G401 (cell line): ENCODE measurements around the gene DCTPP1. TPM values are rescaled to one million over a fixed set of nuclear protein-coding genes. Genes with fewer than 3 reads are reported as not detected.

Experiments
- DNase-seq: peaks from one replicate; pipeline ENCODE4 v3.0.0-alpha.2; 2015; ENCODE audit warnings: low spot score
- in situ Hi-C: cut with HindIII; loops from 2 replicates; pipeline ENCODE4 v1.10.0; 2016; ENCODE audit warnings: low sequenced_read_pairs, mixed read lengths
- total RNA-seq: library from RNA; depleted of rRNA; stranded (reverse); fragments of >200 nt; shearing (Covaris generic); gene quantifications from 2 replicates; pipeline ENCODE4 v1.2.3, GENCODE V29; 2014

Gene DCTPP1
- total RNA-seq, 1 experiment from 2014 or later: 92.0 TPM

GRCh38 chr16:30417529-30418349 lies 12.1 kb downstream of the DCTPP1 start:
- in situ Hi-C loops: loop anchor here (25.0 kb wide), 1 partner anchor 220 kb away; no protein-coding TSS in a partner anchor
- peak; percentile 87 for DNase-seq

GRCh38 chr16:30416624-30417528 lies 13.0 kb downstream of the DCTPP1 start:
- peak; percentile 51 for DNase-seq
- in situ Hi-C loops: loop anchor here (25.0 kb wide), 1 partner anchor 220 kb away; no protein-coding TSS in a partner anchor

GRCh38 chr16:30416047-30416603 lies 13.7 kb downstream of the DCTPP1 start:
- DNase-seq: no peak
- in situ Hi-C loops: loop anchor here (25.0 kb wide), 1 partner anchor 221 kb away; no protein-coding TSS in a partner anchor

GRCh38 chr16:30414159-30414558 lies 15.7 kb downstream of the DCTPP1 start:
- in situ Hi-C loops: loop anchor here (25.0 kb wide), 1 partner anchor 223 kb away; no protein-coding TSS in a partner anchor
- DNase-seq: no peak

GRCh38 chr16:30413112-30413806 lies 16.6 kb downstream of the DCTPP1 start:
- DNase-seq: no peak
- in situ Hi-C loops: loop anchor here (25.0 kb wide), 1 partner anchor 224 kb away; no protein-coding TSS in a partner anchor

GRCh38 chr16:30409125-30410060 lies 20.4 kb downstream of the DCTPP1 start:
- in situ Hi-C loops: loop anchor here (25.0 kb wide), 1 partner anchor 228 kb away; no protein-coding TSS in a partner anchor
- DNase-seq: peak; percentile 88

GRCh38 chr16:30407804-30408534 lies 21.9 kb downstream of the DCTPP1 start:
- DNase-seq: peak; percentile 33
- in situ Hi-C loops: loop anchor here (25.0 kb wide), 1 partner anchor 229 kb away; no protein-coding TSS in a partner anchor

GRCh38 chr16:30407102-30407803 lies 22.6 kb downstream of the DCTPP1 start, which contains the start of gene ZNF771:
ZNF771 (plus strand) TSS chr16:30407606; CDS start chr16:30408054, 448 bp downstream.
- DNase-seq: peak; percentile 93
- in situ Hi-C loops: loop anchor here (25.0 kb wide), 1 partner anchor 230 kb away; no protein-coding TSS in a partner anchor

- no peak for DNase-seq
- in situ Hi-C loops: loop anchor here (25.0 kb wide), 1 partner anchor 231 kb away; no protein-coding TSS in a partner anchor
Measured at GRCh38 chr16:30406795-30407101, 23.1 kb downstream of the DCTPP1 start.

- DNase-seq: no peak
- in situ Hi-C loops: loop anchor here (25.0 kb wide), 1 partner anchor 235 kb away; no protein-coding TSS in a partner anchor
Measured at GRCh38 chr16:30401768-30402425, 27.9 kb downstream of the DCTPP1 start.

GRCh38 chr16:30399435-30400186 lies 30.2 kb downstream of the DCTPP1 start:
- in situ Hi-C loops: loop anchor here (25.0 kb wide), 1 partner anchor 238 kb away; no protein-coding TSS in a partner anchor
- DNase-seq: no peak

- no peak for DNase-seq
- in situ Hi-C loops: no loop called here
Measured at GRCh38 chr16:30398661-30399434, 31.0 kb downstream of the DCTPP1 start.

- DNase-seq: no peak
Measured at GRCh38 chr16:30397776-30398660, 31.8 kb downstream of the DCTPP1 start.

More at GRCh38 chr16:30397776-30398660, 31.8 kb downstream of the DCTPP1 start:
- in situ Hi-C loops: no loop called here
